ENCODE data around the gene TNFRSF19. TPM values are rescaled to one million over a fixed set of nuclear protein-coding genes. Genes with fewer than 3 reads are reported as not detected.

The TNFRSF19 gene
- total RNA-seq, 2 experiments from 2014 or later = not detected

GRCh38 chr13:23666582-23666981 lies 96.4 kb downstream of the TNFRSF19 start:
- Histone ChIP-seq H3K4me2 (ENCODE audit: low read length) (no peak overlapping the region), H3K9me3 (ENCODE audit: low read length) (no peaks in the 10 kb centered on the region), H3K4me1 (ENCODE audit: insufficient read depth, low read length, poor library complexity, severe bottlenecking) (no peaks in the 10 kb centered on the region), H3K27ac (ENCODE audit: low read depth, low read length, poor library complexity, severe bottlenecking) (no peak overlapping the region), H2AFZ (ENCODE audit: low read length) (no peak overlapping the region), H4K20me1 (ENCODE audit: insufficient read depth, low read length) (no peaks in the 10 kb centered on the region), H3K36me3 (ENCODE audit: insufficient read depth, low read length) (no peaks in the 10 kb centered on the region), H3K79me2 (ENCODE audit: insufficient read depth, low read depth, low read length) (no peaks in the 10 kb centered on the region), H3K9me2 (ENCODE audit: insufficient read depth, low read length) (no peaks in the 10 kb centered on the region), H3K4me3 (ENCODE audit: low read depth, low read length, poor library complexity, severe bottlenecking) (no peak overlapping the region)
- no peak for TF ChIP-seq EZH2phosphoT487 (IDR thresholded peaks at IDR 0.05; ENCODE audit: borderline replicate concordance, low read depth, low read length)
- intact Hi-C loops (cut with micrococcal nuclease; ENCODE audit: unreplicated experiment) = no loop called here
- BruUV-seq (replicated peaks) = no TSS peak
- DNase-seq (ENCODE audit: low spot score) = no peak
- CTCF ChIA-PET (ENCODE audit: unreplicated experiment) = no interaction called here
- POLR2A ChIA-PET = interaction anchor here (0.6 kb wide), 1 partner anchor 11 kb away, joined by 4 read pairs; no protein-coding TSS in a partner anchor

GRCh38 chr13:23667750-23668149 lies 97.5 kb downstream of the TNFRSF19 start:
- Histone ChIP-seq H4K20me1 (ENCODE audit: insufficient read depth, low read length) (no peaks in the 10 kb centered on the region), H3K9me2 (ENCODE audit: insufficient read depth, low read length) (no peaks in the 10 kb centered on the region), H3K4me2 (ENCODE audit: low read length) (no peak overlapping the region), H3K4me1 (ENCODE audit: insufficient read depth, low read length, poor library complexity, severe bottlenecking) (no peaks in the 10 kb centered on the region), H3K79me2 (ENCODE audit: insufficient read depth, low read depth, low read length) (no peaks in the 10 kb centered on the region), H3K36me3 (ENCODE audit: insufficient read depth, low read length) (no peaks in the 10 kb centered on the region), H3K27ac (ENCODE audit: low read depth, low read length, poor library complexity, severe bottlenecking) (no peak overlapping the region), H3K4me3 (ENCODE audit: low read depth, low read length, poor library complexity, severe bottlenecking) (no peak overlapping the region), H2AFZ (ENCODE audit: low read length) (no peak overlapping the region), H3K9me3 (ENCODE audit: low read length) (no peaks in the 10 kb centered on the region)
- POLR2A ChIA-PET = interaction anchor here (0.7 to 1.0 kb wide), 3 partner anchors 17 to 1995 kb away, joined by 3 read pairs; no protein-coding TSS in a partner anchor
- no peak for TF ChIP-seq EZH2phosphoT487 (IDR thresholded peaks at IDR 0.05; ENCODE audit: borderline replicate concordance, low read depth, low read length)
- TF ChIP-seq CTCF (conservative IDR thresholded peaks at IDR 0.05; ENCODE audit: low read length) = peak; percentile 66
- BruUV-seq (replicated peaks) = no TSS peak
- CTCF ChIA-PET (ENCODE audit: unreplicated experiment) = no interaction called here
- intact Hi-C loops (cut with micrococcal nuclease; ENCODE audit: unreplicated experiment) = no loop called here
- peak; percentile 16 for DNase-seq (ENCODE audit: low spot score)

DNA sequence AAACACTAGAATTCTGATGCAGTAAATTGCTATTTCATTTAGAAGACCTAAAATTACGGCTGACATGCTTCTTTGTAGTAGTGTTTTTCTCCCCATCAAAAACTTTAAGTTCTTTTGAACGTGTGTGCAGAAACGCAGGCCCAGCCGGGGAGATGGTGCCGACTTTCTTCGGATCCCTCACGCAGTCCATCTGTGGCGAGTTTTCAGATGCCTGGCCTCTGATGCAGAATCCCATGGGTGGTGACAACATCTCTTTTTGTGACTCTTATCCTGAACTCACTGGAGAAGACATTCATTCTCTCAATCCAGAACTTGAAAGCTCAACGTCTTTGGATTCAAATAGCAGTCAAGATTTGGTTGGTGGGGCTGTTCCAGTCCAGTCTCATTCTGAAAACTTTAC lies 98.3 kb downstream of the TNFRSF19 start:
- Histone ChIP-seq H3K9me2 (ENCODE audit: insufficient read depth, low read length) (no peaks in the 10 kb centered on the region), H3K27ac (ENCODE audit: low read depth, low read length, poor library complexity, severe bottlenecking) (no peak overlapping the region), H3K36me3 (ENCODE audit: insufficient read depth, low read length) (no peaks in the 10 kb centered on the region), H3K4me2 (ENCODE audit: low read length) (no peak overlapping the region), H4K20me1 (ENCODE audit: insufficient read depth, low read length) (no peaks in the 10 kb centered on the region), H3K79me2 (ENCODE audit: insufficient read depth, low read depth, low read length) (no peaks in the 10 kb centered on the region), H3K4me1 (ENCODE audit: insufficient read depth, low read length, poor library complexity, severe bottlenecking) (no peaks in the 10 kb centered on the region), H3K4me3 (ENCODE audit: low read depth, low read length, poor library complexity, severe bottlenecking) (no peak overlapping the region), H2AFZ (ENCODE audit: low read length) (no peak overlapping the region), H3K9me3 (ENCODE audit: low read length) (no peaks in the 10 kb centered on the region)
- BruUV-seq (replicated peaks) = no TSS peak
- TF ChIP-seq CTCF (conservative IDR thresholded peaks at IDR 0.05; ENCODE audit: low read length) = no peak
- TF ChIP-seq EZH2phosphoT487 (IDR thresholded peaks at IDR 0.05; ENCODE audit: borderline replicate concordance, low read depth, low read length) = no peak
- CTCF ChIA-PET (ENCODE audit: unreplicated experiment) = no interaction called here
- DNase-seq (ENCODE audit: low spot score) = no peak
- POLR2A ChIA-PET = interaction anchor here (0.7 to 1.0 kb wide), 2 partner anchors 18 to 177 kb away, joined by 3 read pairs; no protein-coding TSS in a partner anchor
- intact Hi-C loops (cut with micrococcal nuclease; ENCODE audit: unreplicated experiment) = no loop called here

All from OCI-LY7 (cell line).